Islet of Langerhans (tissue), 1 donor: ENCODE results near the gene NCF1.
"Not testable (repeated sequence)": the region's sequence is repeated elsewhere in the genome, so short reads cannot be mapped to it uniquely, and the experiment has no call there.

ENCODE experiments used
- FAIRE-seq: peaks from one replicate; lab custom pipeline; 2011; peaks lifted over from hg19 to GRCh38; lab: Jason Lieb, UNC

NCF1 gene

GRCh38 chr7:74773760-74774750 lies at the start of gene NCF1:
Gene NCF1 (plus strand): TSS chr7:74774011. CDS start chr7:74774032, 21 bp downstream.
- not testable (repeated sequence) for FAIRE-seq

GRCh38 chr7:74725840-74726239 lies 48.0 kb upstream of the NCF1 start:
- FAIRE-seq: no peak

- FAIRE-seq: no peak
Observed at GRCh38 chr7:74726309-74727101, 47.3 kb upstream of the NCF1 start.

GRCh38 chr7:74728686-74729085 lies 45.1 kb upstream of the NCF1 start:
- FAIRE-seq: not testable (repeated sequence)

GRCh38 chr7:74730186-74730585 lies 43.6 kb upstream of the NCF1 start:
- FAIRE-seq: not testable (repeated sequence)

- not testable (repeated sequence) for FAIRE-seq
Observed at GRCh38 chr7:74739974-74740703, 33.7 kb upstream of the NCF1 start.

- not testable (repeated sequence) for FAIRE-seq
Observed at GRCh38 chr7:74743936-74744557, 29.8 kb upstream of the NCF1 start.

- not testable (repeated sequence) for FAIRE-seq
Observed at GRCh38 chr7:74753921-74754482, 19.8 kb upstream of the NCF1 start.

- not testable (repeated sequence) for FAIRE-seq
Observed at GRCh38 chr7:74756673-74757072, 17.1 kb upstream of the NCF1 start.

GRCh38 chr7:74758268-74758667 lies 15.5 kb upstream of the NCF1 start:
- not testable (repeated sequence) for FAIRE-seq

- FAIRE-seq: not testable (repeated sequence)
Observed at GRCh38 chr7:74758982-74759381, 14.8 kb upstream of the NCF1 start.

- not testable (repeated sequence) for FAIRE-seq
Observed at GRCh38 chr7:74765205-74765918, 8.4 kb upstream of the NCF1 start.

GRCh38 chr7:74766509-74766908 lies 7.3 kb upstream of the NCF1 start:
- not testable (repeated sequence) for FAIRE-seq

- FAIRE-seq: not testable (repeated sequence)
Observed at GRCh38 chr7:74766991-74767390, 6.8 kb upstream of the NCF1 start.

- FAIRE-seq: not testable (repeated sequence)
Observed at GRCh38 chr7:74770062-74770461, 3.7 kb upstream of the NCF1 start.

- FAIRE-seq: not testable (repeated sequence)
Observed at GRCh38 chr7:74772093-74772492, 1.7 kb upstream of the NCF1 start.

GRCh38 chr7:74775111-74775510 lies 1.3 kb downstream of the NCF1 start:
- not testable (repeated sequence) for FAIRE-seq

GRCh38 chr7:74779053-74779452 lies 5.2 kb downstream of the NCF1 start:
- FAIRE-seq: not testable (repeated sequence)

- not testable (repeated sequence) for FAIRE-seq
Observed at GRCh38 chr7:74781746-74782145, 7.9 kb downstream of the NCF1 start.

GRCh38 chr7:74783595-74783994 lies 9.8 kb downstream of the NCF1 start:
- not testable (repeated sequence) for FAIRE-seq
